ENCODE measurements around the gene SYT11.
A peak's percentile ranks its signal among the peaks of the same experiment; 100 is the strongest.
"Not testable (repeated sequence)": the region's sequence is repeated elsewhere in the genome, so short reads cannot be mapped to it uniquely, and the experiment has no call there.

Gene SYT11

GRCh38 chr1:155859234-155859829 lies at the start of gene SYT11:
Gene SYT11 (plus strand): TSS chr1:155859567. CDS start chr1:155859762, 195 bp downstream.
- DNase-seq = peak; percentile 97

GRCh38 chr1:155812878-155813277 lies 46.5 kb upstream of the SYT11 start:
- DNase-seq = no peak

- DNase-seq = no peak
Observed at GRCh38 chr1:155813672-155814071, 45.7 kb upstream of the SYT11 start.

GRCh38 chr1:155816351-155816750 lies 43.0 kb upstream of the SYT11 start:
- DNase-seq = no peak

GRCh38 chr1:155827450-155827849 lies 31.9 kb upstream of the SYT11 start:
- DNase-seq = no peak

GRCh38 chr1:155831279-155831976 lies 27.9 kb upstream of the SYT11 start:
- no peak for DNase-seq

- no peak for DNase-seq
Observed at GRCh38 chr1:155833665-155834295, 25.6 kb upstream of the SYT11 start.

- no peak for DNase-seq
Observed at GRCh38 chr1:155834296-155834926, 25.0 kb upstream of the SYT11 start.

GRCh38 chr1:155834927-155835399 lies 24.4 kb upstream of the SYT11 start:
- DNase-seq = not testable (repeated sequence)

- DNase-seq = no peak
Observed at GRCh38 chr1:155835548-155835947, 23.8 kb upstream of the SYT11 start.

- no peak for DNase-seq
Observed at GRCh38 chr1:155840386-155840785, 19.0 kb upstream of the SYT11 start.

GRCh38 chr1:155844860-155845421 lies 14.4 kb upstream of the SYT11 start:
- DNase-seq = no peak

GRCh38 chr1:155847823-155848529 lies 11.4 kb upstream of the SYT11 start:
- no peak for DNase-seq

GRCh38 chr1:155850345-155850744 lies 9.0 kb upstream of the SYT11 start:
- DNase-seq = no peak

GRCh38 chr1:155856257-155856974 lies 3.0 kb upstream of the SYT11 start:
- DNase-seq = no peak

- peak; percentile 92 for DNase-seq
Observed at GRCh38 chr1:155856975-155857930, 2.1 kb upstream of the SYT11 start, which contains the start of gene GON4L. Gene GON4L (minus strand): TSS chr1:155857214. CDS start chr1:155853780, 3,434 bp downstream.

- peak; percentile 50 for DNase-seq
Observed at GRCh38 chr1:155858800-155859233, 550 bp upstream of the SYT11 start.

- DNase-seq = peak; percentile 62
Observed at GRCh38 chr1:155859881-155860871, 809 bp downstream of the SYT11 start.

GRCh38 chr1:155860970-155861510 lies 1.7 kb downstream of the SYT11 start:
- DNase-seq = no peak

All from stimulated activated CD4-positive, alpha-beta T cell treated with anti-CD3 and anti-CD28 coated beads, Interleukin-15, amount 100 ng/mL, for 24 hours (primary cell).